Epithelial cell of proximal tubule (primary cell): ENCODE data around the gene NUP62. TPM values are rescaled to one million over a fixed set of nuclear protein-coding genes. Genes with fewer than 3 reads are reported as not detected.

Source experiments
- DNase-seq: peaks from one replicate; pipeline ENCODE4 v3.0.0-alpha.2; 2011; ENCODE audit warnings: low read depth
- H3K4me3 ChIP-seq: 2 replicates; pipeline ENCODE4 v1.5.1; 2011; ENCODE audit warnings: low read depth, mild to moderate bottlenecking, low read length
- total RNA-seq: library from RNA; depleted of rRNA; stranded (reverse); fragments of >200 nt; gene quantifications from 2 replicates; pipeline ENCODE4 v1.2.3, GENCODE V29; 2015
- TF ChIP-seq, protein P1 (sequence below): conservative IDR thresholded peaks from 2 replicates; pipeline ENCODE4 v1.5.1; 2012; ENCODE audit warnings: low read depth, mild to moderate bottlenecking, low read length

The NUP62 gene
- total RNA-seq, 1 donor from 2014 or later, result 83.7 TPM

DNA sequence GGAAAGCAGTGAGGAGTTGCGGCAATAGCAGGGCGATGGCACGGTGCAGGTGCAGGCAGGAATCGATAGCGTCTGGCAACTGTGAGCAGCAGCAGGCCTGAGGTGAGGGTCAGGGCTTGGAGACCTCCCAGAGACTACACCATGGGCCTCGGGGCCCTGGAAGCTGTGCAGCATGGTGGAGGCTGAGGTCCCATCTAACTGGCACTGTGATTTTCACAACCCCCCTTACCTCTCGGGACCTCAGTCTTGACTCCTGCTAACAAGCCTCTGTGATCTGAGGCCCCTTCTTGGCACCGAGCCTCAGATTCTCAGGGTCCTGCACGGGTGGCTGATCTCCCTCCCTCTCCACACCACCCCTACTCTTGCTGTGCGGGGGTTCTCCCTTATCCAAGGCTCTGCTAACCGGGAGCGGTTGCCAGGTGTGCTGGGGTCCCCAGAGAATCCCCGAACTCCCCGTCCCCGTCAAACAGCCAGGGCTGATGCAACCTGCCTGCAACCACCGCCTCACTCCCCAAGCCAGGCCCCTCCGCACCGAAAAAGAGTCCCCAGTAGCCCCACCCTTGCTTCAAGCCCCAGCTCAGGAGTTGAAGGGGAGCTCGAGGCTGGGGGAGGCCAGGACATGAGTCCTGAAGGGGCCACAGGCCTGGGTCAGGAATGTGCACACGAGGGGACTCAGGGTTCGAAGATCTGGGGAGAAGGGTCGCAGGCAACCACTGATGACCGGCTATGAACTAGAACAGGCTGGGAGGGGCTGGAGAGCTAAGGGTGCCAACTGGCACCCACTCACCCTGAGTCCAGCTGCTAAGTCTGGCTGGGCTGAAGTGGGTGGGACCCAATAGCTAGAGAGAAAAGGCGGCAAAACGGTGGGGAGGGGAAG lies 5.1 kb downstream of the NUP62 start:
- no peak overlapping the region for H3K4me3 ChIP-seq
- TF ChIP-seq, protein P1, sequence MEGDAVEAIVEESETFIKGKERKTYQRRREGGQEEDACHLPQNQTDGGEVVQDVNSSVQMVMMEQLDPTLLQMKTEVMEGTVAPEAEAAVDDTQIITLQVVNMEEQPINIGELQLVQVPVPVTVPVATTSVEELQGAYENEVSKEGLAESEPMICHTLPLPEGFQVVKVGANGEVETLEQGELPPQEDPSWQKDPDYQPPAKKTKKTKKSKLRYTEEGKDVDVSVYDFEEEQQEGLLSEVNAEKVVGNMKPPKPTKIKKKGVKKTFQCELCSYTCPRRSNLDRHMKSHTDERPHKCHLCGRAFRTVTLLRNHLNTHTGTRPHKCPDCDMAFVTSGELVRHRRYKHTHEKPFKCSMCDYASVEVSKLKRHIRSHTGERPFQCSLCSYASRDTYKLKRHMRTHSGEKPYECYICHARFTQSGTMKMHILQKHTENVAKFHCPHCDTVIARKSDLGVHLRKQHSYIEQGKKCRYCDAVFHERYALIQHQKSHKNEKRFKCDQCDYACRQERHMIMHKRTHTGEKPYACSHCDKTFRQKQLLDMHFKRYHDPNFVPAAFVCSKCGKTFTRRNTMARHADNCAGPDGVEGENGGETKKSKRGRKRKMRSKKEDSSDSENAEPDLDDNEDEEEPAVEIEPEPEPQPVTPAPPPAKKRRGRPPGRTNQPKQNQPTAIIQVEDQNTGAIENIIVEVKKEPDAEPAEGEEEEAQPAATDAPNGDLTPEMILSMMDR, result no peak

DNA sequence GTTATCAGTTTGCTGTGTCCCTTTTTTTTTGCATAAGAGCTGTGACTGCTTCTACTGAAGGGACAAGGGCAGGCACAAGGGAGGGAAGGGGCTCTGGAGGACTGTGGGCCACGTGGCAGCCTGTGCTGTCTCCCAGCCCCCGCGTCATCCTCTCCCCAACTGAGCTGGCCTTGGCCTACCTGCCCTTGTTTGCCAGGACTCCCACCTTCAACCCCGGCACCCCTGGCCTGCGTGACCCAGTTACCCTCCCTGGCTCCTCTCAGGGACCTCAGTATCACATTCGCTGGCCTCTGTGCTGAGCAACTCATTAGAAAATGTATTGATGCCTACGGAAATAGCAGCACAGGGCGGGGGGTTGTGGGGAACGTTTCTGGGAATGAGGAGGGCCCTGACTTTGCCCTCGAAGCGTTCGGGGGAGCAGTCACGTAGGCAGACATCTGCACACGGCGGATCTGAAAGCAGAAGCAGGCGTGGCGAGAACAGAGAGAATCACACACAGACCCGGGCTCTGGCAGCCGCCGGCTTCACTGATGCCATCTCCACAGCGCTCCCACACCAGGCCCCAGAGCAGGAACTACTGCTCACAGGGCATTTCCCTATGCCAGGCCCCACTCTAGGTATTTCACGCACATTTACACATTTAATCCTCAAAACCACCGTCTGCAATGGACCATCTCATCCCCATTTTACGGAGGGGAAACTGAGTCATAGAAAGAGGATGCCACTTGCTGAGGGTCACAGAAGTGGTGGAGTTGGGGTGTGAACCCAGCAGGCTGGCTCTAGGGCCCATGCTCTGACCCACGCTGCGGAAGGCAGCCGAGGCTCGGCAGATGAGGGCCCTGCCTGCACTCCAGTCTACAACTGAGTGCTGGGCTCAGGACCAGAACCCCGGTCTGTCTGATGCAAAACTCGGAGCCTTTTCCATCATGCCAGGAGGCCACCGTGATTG lies 6.0 kb downstream of the NUP62 start:
- H3K4me3 ChIP-seq, result no peak overlapping the region
- no peak for DNase-seq
- TF ChIP-seq, protein P1, result no peak

More for the DNA sequence above, 5.1 kb downstream of the NUP62 start:
- no peak for DNase-seq

DNA sequence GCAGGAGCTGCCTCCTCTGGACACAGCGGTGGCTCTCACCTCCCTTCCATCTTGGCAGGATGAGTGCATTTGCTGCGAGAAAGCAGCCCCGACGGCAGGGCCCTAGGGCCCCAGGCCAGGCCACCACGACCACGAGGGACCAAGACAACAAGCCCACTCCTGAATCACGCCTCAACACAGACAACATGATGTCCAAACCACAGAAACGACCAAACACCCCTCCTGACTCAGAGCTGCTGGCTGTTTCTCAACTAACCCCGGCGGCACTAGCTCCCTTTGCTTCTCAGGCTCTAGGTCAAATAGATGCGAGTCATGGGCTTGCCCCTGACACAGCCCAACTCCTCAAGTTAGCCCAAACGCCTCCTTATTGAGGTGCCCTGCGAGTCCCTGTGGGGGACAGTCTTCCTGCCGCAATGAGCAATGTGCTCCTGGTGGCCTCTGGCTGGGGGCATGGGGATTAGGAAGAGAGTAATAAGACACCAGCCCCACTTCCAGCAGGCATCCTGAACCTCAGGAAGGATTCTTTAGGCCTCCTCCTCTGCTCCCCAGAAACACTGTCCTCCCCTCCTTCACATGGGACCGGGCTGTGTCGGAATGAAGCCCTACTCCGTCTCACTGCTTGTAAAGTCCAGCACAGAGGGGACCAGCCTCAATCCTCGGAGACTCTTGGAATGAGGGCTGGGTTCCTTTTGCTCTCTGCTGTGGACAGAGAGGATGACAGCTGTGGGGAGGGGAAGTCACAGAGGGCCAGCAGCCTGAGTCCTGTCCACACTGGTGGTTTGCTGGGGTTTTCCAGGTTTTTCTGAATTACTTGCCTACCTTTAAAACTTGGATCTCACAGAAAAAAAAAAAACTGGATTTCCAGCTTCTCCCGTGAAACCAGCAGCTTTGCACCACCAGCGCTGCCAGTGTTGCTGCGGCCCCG lies 7.2 kb downstream of the NUP62 start:
- no peak for DNase-seq
- no peak overlapping the region for H3K4me3 ChIP-seq
- TF ChIP-seq, protein P1, result no peak

DNA sequence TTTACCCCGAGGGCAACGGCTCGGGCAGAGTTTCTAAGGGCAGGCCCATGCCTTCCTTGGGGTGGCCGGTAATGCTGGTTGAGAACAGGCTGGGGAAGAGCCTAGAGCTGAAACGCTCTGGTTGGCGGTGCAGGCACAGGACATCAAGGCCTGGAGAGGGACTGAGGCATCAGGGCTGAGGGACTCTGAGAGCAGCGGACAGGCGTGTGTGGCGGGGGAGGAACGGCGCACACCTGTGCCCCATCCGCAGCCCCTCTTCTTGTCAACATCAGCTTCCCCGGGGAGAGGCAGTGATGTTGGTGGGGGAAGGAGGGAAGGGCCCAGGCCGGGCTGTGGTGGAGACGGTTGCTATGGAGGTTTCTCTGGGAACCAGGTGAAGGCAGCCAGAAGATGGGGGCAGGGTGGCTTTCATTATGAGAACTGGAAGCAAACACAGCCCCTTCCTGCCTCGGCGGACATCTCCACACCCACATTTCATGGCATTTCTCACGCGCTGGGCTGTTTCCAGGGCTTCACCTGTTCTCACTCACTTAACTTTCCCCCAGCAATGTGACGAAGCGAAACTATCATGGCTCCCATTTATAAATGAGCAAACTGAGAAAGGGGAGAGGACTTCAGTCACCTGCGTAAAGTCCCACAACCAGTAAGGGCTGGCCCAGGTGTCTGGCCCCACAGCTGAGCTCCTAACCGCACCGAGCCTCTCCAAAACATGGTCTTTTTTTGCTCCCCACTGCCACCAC lies 8.5 kb downstream of the NUP62 start:
- DNase-seq, result no peak
- no peak overlapping the region for H3K4me3 ChIP-seq
- TF ChIP-seq, protein P1, result no peak

DNA sequence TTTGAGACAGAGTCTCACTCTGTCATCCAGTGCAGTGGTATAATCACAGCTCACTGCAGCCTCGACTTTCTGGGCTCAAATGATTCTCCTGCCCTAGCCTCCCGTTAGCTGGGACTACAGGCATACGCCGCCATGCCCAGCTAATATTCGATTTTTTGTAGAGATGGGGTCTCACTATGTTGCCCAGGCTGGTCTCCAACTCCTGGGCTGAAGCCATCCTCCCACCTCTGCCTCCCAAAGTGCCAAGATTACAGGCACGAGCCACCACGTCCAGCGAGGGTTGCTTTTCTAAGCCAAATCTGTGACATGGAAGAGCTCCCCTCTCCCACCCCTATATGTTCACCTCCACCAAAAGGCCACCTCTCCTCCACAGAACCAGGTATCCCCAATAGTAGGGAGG lies 11.2 kb downstream of the NUP62 start:
- no peak overlapping the region for H3K4me3 ChIP-seq
- DNase-seq, result no peak
- TF ChIP-seq, protein P1, result no peak
